COLO829 (cell line): ENCODE data around the gene NOXO1.

Experiments used
- DNase-seq: peaks from one replicate; pipeline ENCODE4 v3.0.0; 2012; ENCODE audit warnings: low spot score

The NOXO1 gene

GRCh38 chr16:2009791-2010510 is 28.7 kb upstream of the NOXO1 start, which contains the start of gene ZNF598:
Gene ZNF598, minus strand, starts transcription at chr16:2009821.
- peak; percentile 85 for DNase-seq

GRCh38 chr16:2009164-2009711 is 28.0 kb upstream of the NOXO1 start:
- no peak for DNase-seq

GRCh38 chr16:2008631-2009163 is 27.4 kb upstream of the NOXO1 start:
- no peak for DNase-seq

GRCh38 chr16:2008009-2008526 is 26.8 kb upstream of the NOXO1 start:
- DNase-seq: no peak

- DNase-seq: no peak
Observed at GRCh38 chr16:2007081-2007836, 26.0 kb upstream of the NOXO1 start.

- DNase-seq: no peak
Observed at GRCh38 chr16:2006317-2006716, 25.0 kb upstream of the NOXO1 start.

GRCh38 chr16:2005646-2006045 is 24.4 kb upstream of the NOXO1 start:
- no peak for DNase-seq

GRCh38 chr16:2004795-2005517 is 23.7 kb upstream of the NOXO1 start:
- no peak for DNase-seq

- DNase-seq: peak; percentile 79
Observed at GRCh38 chr16:2003827-2004641, 22.8 kb upstream of the NOXO1 start.

GRCh38 chr16:2003231-2003826 is 22.1 kb upstream of the NOXO1 start:
- DNase-seq: no peak

- no peak for DNase-seq
Observed at GRCh38 chr16:2002406-2003230, 21.3 kb upstream of the NOXO1 start.

- DNase-seq: no peak
Observed at GRCh38 chr16:2001456-2002355, 20.4 kb upstream of the NOXO1 start.

GRCh38 chr16:2001035-2001434 is 19.8 kb upstream of the NOXO1 start:
- no peak for DNase-seq

GRCh38 chr16:1999866-2000514 is 18.7 kb upstream of the NOXO1 start:
- DNase-seq: no peak

- no peak for DNase-seq
Observed at GRCh38 chr16:1998852-1999801, 17.9 kb upstream of the NOXO1 start.

- DNase-seq: no peak
Observed at GRCh38 chr16:1998360-1998835, 17.1 kb upstream of the NOXO1 start.
